GM20431 (cell line): ENCODE results near the gene UBE2J2.

Source experiments
- in situ Hi-C: fragments of 300-500 bp; cut with MseI, MboI; formaldehyde crosslinking; loops from one replicate; pipeline ENCODE4 v1.15.0; 2020; ENCODE audit warnings: low sequenced_read_pairs; ENCODE audit not compliant: unreplicated experiment

Gene UBE2J2

GRCh38 chr1:1216770-1217620 is 56.7 kb downstream of the UBE2J2 start:
- in situ Hi-C loops = no loop called here

DNA sequence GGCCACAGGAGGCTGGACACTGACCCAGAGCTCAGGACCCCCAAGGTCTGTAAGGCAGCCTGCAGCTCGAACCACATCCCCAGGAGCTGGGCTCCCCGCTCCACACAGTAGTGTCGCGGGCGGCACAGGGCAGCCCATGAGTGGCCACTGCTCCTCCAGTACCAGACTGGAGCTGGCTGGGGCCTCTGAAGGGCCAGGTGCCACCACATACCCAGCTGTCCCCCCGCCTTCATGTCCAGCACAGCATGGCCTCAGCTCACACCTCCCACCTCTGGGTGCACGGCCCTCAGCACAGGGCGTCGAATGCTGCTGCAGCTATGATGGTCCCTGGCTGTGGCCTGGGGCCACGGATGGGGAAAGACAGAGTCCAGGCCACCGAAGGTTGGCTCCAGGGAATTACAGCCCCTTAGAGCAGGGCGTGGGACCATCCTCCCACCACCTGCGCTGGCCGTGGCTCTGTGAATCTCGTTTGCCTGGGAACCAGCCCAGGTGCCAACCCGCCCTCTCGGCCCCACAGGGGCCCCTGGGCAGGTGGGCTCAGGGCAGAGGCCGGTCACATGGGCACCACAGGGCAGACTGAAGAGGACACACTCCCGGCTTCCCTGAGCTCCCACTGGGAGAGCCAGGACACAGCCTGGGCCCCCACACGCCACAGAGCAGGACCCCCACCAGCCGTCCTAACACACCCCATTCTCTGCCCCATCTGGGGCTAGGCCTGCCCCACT is 57.6 kb downstream of the UBE2J2 start:
- in situ Hi-C loops = no loop called here

GRCh38 chr1:1215080-1215676 is 58.5 kb downstream of the UBE2J2 start:
- in situ Hi-C loops = no loop called here

GRCh38 chr1:1213345-1214265 is 60.0 kb downstream of the UBE2J2 start, which contains the start of gene TNFRSF4:
TSS of gene TNFRSF4 (minus strand) at chr1:1214153. CDS start at chr1:1214127, 26 bp downstream.
- in situ Hi-C loops = no loop called here

GRCh38 chr1:1212780-1213344 is 60.8 kb downstream of the UBE2J2 start:
- in situ Hi-C loops = no loop called here

- in situ Hi-C loops = no loop called here
These were observed 61.9 kb downstream of the UBE2J2 start for GRCh38 chr1:1211541-1212441.

DNA sequence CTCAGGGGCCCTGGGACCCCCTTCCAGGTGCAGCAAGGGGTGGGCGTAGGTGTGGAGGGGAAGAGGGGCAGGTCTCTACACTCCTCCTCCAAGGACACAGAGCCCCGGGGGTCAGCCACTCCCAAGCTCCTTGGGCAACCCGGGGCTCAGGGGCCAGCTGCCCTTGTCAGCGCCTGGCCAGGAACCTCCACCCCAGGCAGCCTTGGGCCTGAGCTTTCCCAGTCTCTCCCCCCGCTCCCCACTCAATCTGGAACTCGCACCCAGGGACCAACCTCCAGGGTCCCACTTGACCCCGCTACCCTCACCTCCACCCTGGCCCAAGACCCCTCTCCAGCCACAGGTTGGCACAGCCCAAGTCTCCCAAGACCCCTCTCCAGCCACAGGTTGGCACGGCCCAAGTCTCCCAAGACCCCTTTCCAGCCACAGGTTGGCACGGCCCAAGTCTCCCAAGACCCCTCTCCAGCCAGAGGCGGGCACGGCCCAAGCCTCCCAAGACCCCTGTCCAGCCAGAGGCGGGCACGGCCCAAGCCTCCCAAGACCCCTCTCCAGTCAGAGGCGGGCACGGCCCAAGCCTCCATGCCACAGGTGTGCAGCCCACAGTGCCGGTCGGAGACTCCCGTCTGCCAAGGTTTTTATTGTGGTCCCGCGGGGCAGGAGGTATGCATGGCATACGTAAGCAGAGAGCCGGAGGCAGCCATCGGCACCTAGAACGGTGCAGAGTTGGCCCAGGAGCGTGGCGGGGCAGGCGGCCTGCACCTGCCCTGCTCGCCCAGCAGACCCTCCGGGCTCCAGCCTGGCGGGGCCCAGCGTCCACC is 62.7 kb downstream of the UBE2J2 start:
- in situ Hi-C loops = no loop called here

- in situ Hi-C loops = no loop called here
These were observed 64.8 kb downstream of the UBE2J2 start for GRCh38 chr1:1208713-1209433.

DNA sequence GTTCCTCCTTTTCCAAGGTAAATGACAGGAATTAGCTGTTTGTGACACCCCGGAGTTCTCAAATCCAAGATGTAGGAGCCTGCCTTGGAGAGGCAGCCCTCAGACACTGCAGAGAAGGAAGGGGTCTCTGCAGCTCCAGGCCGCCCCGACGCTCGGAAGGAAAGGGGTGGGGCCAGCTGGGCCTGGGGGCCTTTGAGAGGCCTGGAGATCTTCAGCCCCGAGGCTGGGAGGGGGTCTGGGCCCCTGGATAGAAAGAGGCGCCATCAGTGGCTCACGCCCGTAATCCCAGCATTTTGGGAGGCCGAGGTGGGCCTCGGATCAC is 66.1 kb downstream of the UBE2J2 start:
- in situ Hi-C loops = no loop called here

- in situ Hi-C loops = no loop called here
These were observed 66.6 kb downstream of the UBE2J2 start for GRCh38 chr1:1206966-1207531.

GRCh38 chr1:1206376-1206965 is 67.2 kb downstream of the UBE2J2 start, which contains the start of gene TNFRSF18:
TSS of gene TNFRSF18 (minus strand) at chr1:1206592. CDS start at chr1:1206571, 21 bp downstream.
- in situ Hi-C loops = no loop called here

DNA sequence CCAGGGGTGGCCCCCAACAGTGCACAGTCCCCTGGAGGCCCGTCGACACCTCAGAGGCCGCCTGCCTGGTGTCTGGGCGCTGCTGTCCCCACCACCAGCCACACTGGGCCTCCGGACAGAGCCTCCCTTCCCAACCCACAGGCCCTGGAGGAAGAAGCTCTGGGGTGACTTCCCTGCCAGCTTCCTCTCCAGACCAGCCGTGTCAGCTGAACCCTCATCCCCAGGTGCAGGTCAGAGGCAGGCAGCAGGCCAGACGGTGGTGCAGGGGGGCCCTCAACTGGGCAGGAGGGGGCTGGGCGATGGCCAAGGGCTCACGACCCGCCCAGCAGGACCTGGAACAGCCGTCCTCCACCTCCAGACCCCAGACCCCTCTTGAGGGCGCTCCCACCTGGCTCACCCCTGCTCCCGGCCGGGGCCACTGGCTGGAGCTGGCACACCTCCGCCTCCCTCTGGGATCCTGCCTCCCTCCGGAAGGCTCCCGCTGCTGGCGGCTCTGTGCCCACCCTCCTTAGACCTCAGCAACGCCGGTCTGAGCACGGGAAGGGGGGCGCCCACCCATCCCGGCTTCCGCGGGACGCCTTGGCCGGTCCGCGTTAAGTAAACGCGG is 67.8 kb downstream of the UBE2J2 start:
- in situ Hi-C loops = no loop called here

DNA sequence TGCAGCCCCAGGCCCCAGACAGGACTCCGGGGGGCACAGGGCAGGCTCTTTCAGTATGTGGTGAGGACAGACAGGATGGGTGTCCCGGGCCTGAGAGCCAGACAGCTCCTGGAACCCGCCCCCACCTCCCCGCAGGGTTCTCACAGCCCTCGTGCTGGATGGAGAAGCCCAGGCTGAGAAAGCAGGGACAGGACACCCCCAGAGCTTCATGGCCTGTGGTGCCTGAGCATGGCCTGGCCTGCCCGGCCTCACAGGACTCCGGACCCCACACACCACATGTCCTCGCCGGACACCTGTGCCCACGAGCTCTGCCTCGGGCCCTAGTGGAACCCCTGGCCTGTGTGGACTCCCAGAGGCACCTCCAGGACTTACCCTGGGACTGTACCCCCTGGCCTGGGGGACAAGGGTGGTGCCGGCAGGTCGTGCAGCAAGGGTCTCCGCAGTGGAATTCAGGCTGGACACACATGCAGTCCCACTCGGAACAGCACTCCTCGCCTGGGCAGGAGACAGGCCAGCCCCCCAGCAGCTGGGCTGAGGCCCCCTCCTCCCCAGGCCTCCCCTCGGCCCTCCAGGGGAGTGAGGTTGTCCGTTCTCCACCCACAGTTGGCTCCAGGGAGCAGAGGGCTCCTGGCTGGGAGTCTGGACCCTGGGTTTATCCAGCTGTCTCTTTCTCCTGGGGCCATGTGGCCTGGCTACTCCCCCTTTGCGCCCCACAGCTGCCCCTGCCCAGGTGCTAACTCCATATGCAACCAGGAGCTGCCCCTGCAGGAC is 68.5 kb downstream of the UBE2J2 start:
- in situ Hi-C loops = no loop called here

GRCh38 chr1:1204425-1204920 is 69.2 kb downstream of the UBE2J2 start:
- in situ Hi-C loops = no loop called here
